GM12873 (cell line): Measurements from ENCODE around the gene DMRTC2.
A peak's percentile ranks its signal among the peaks of the same experiment; 100 is the strongest.

Source experiments
- TF ChIP-seq, protein P1 (sequence below): IDR thresholded peaks from 2 replicates; pipeline ENCODE4 v1.5.1; 2012; ENCODE audit warnings: low read depth, mild to moderate bottlenecking, moderate library complexity, low read length, control low read depth; ENCODE audit not compliant: insufficient read depth; ENCODE audit errors: missing control alignments

The DMRTC2 gene

GRCh38 chr19:41871573-41872383 is 26.9 kb downstream of the DMRTC2 start:
- TF ChIP-seq, protein P1, sequence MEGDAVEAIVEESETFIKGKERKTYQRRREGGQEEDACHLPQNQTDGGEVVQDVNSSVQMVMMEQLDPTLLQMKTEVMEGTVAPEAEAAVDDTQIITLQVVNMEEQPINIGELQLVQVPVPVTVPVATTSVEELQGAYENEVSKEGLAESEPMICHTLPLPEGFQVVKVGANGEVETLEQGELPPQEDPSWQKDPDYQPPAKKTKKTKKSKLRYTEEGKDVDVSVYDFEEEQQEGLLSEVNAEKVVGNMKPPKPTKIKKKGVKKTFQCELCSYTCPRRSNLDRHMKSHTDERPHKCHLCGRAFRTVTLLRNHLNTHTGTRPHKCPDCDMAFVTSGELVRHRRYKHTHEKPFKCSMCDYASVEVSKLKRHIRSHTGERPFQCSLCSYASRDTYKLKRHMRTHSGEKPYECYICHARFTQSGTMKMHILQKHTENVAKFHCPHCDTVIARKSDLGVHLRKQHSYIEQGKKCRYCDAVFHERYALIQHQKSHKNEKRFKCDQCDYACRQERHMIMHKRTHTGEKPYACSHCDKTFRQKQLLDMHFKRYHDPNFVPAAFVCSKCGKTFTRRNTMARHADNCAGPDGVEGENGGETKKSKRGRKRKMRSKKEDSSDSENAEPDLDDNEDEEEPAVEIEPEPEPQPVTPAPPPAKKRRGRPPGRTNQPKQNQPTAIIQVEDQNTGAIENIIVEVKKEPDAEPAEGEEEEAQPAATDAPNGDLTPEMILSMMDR = no peak

GRCh38 chr19:41872384-41872774 is 27.5 kb downstream of the DMRTC2 start:
- TF ChIP-seq, protein P1 = no peak

GRCh38 chr19:41872775-41873647 is 28.2 kb downstream of the DMRTC2 start:
- TF ChIP-seq, protein P1 = peak; percentile 86

DNA sequence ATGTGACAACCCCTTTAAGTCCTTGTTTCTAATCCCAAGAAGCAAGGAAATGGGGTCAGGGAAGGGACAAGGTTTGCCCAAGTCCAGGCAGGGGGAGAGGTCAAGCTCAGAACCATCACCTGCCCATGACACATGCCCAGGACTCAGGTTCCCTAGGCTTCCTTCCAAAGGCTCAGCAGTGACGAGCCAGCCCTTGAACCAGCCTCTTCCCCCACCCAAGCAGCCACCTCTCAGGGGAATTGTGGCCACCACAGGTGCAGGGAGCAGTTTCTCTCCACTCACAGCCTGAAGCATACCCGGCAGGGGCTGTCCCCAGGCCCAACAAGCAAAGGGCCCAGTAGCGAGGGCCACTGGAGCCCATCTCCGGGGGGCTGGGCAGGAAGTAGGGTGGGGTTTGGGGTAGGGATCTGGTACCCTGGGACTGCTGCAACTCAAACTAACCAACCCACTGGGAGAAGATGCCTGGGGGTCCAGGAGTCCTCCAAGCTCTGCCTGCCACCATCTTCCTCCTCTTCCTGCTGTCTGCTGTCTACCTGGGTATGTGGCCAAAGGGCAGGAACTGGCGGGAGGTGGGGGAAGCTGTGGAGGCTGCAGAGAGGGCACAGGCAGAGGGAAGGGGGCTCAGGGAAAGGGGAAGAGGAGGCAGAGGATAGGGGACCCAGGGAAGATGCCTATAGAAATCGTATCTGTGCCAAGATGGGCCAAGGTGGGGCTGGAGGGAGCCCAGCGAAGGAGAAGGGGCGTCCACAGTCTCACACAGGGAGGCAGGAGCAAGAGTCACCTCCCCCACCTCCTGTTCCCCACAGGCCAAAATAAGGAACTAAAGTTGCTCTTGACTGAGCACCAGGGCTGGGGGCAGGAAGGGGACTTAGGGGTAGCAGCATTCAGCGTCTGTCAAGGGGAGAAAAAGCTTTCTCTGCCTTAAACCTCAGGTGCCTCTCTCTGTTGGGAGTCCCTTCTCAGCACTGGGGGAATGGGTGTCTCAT is 32.3 kb downstream of the DMRTC2 start, which contains the start of gene CD79A:
CD79A (plus strand) TSS at position 433 of the 986 bp plus-strand sequence; CDS start at position 459, 26 bp downstream.
- TF ChIP-seq, protein P1 = no peak

DNA sequence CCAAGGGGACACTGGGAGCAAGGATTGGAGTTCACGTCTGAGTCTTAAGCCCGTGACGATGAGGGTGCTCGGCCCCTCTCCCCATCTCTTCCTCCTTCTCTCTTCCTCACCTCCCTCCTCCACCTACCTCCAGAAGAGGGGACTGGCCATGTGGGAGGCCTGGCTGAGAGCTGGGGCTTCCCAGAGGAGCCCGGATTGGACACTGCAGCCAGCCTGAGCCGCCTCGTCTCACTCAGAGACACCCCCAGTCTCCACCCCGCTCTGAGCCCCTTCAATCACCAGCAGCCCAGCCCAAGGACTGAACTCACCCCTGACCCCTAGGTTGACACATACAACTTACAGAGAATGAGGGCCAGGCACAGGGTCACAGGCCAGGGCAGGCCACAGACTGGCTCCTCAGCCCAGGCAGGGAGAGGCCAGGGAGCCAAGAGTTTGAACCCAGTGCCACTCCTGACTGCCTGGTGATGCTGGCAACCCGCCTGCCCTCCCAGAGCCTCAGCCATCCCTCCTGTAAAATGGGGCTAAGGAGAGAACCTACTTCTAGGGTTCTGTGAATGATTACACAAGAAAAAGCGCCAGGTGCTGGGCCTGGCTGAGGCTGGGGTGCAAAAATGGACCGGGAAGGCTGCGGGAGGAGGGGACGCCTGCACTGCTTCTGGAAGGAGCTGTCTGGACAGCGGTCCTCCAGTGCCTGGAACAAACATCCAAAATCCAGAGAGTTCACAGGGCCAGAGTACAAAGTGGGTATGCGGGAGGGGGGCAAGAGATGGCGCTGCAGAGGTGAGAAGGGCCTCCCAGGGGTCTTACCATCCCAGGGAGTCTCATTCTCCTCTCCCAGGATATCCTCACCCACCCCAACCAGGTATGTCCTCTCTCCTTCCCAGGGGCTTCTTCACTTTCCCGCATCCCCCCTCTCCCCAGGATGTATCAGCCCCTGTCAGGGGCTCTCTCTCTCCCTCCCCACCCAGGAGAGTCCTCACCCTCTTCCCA is 33.4 kb downstream of the DMRTC2 start:
- TF ChIP-seq, protein P1 = peak; percentile 34

GRCh38 chr19:41879080-41879479 is 34.2 kb downstream of the DMRTC2 start:
- TF ChIP-seq, protein P1 = no peak
